PC-9 (cell line): ENCODE data around the gene ITPKC.

Experiments used
- CTCF ChIP-seq: fragments of 200-600 bp; sonication (generic); conservative IDR thresholded peaks from 2 replicates; pipeline ENCODE4 v1.6.1; 2017; ENCODE audit warnings: mixed run types, antibody characterized with exemption, mild to moderate bottlenecking, moderate library complexity
- EZH2 ChIP-seq: fragments of 200-600 bp; sonication (generic); IDR thresholded peaks from 2 replicates; pipeline ENCODE4 v1.8.0; 2017; ENCODE audit warnings: antibody characterized with exemption, low read depth

- no peak for TF ChIP-seq CTCF
- TF ChIP-seq EZH2 = no peak
Measured at GRCh38 chr19:40684280-40684679, 32.6 kb upstream of the ITPKC start.
